Body of pancreas (tissue), 4 donors: Measurements from ENCODE around the gene CLINT1. TPM values are rescaled to one million over a fixed set of nuclear protein-coding genes. Genes with fewer than 3 reads are reported as not detected.

Experiments used
- ATAC-seq: fragments of 150-250 bp; one replicate; pipeline ENCODE4 v1.9.1; 2016
- DNase-seq, 4 donors: peaks; one replicate each; pipeline ENCODE4 v3.0.0-alpha.2; 2019
- H3K27ac ChIP-seq, 4 donors: fragments of 200-600 bp; sonication (generic); 1 replicate in 3 of 4; 2 replicates in 1 of 4; pipeline versions ENCODE4 v1.5.1 to v1.6.1; 2016 to 2019; ENCODE audit warnings: mild to moderate bottlenecking in 1 of 4, mixed read lengths in 1 of 4, moderate library complexity in 1 of 4
- H3K27me3 ChIP-seq, 2 donors: fragments of 200-600 bp; sonication (generic); one replicate each; pipeline ENCODE4 v1.6.0; 2016; ENCODE audit warnings: mild to moderate bottlenecking in 1 of 2
- H3K36me3 ChIP-seq, 2 donors: fragments of 200-600 bp; sonication (generic); replicated peaks in 1 of 2; 2 replicates each; pipeline ENCODE4 v1.5.1; 2016; ENCODE audit warnings: low read depth in 2 of 2; ENCODE audit not compliant: insufficient read depth in 1 of 2
- H3K4me1 ChIP-seq: fragments of 200-600 bp; sonication (generic); one replicate; pipeline ENCODE4 v1.6.0; 2016
- H3K4me3 ChIP-seq, 2 donors: fragments of 200-600 bp; sonication (generic); 1 replicate in 1 of 2; 2 replicates in 1 of 2; pipeline ENCODE4 v1.5.1; 2016 to 2019
- H3K9me3 ChIP-seq, 3 donors: fragments of 200-600 bp; sonication (generic); 1 replicate in 2 of 3; 2 replicates in 1 of 3; pipeline ENCODE4 v1.5.1; 2016
- POLR2A ChIP-seq, 3 donors: fragments of 450-650 bp; IDR thresholded peaks; one replicate each; pipeline ENCODE4 v1.6.1; 2016; ENCODE audit warnings: antibody characterized with exemption in 3 of 3, mild to moderate bottlenecking in 2 of 3
- WGBS, 2 donors: methylation state at CpG; one replicate each; pipeline ENCODE4 v1.1.5; 2017; 5-methylcytosine and 5-hydroxymethylcytosine counted together
- intact Hi-C: fragments of 100-400 bp; cut with DNase I; formaldehyde crosslinking; loops from one replicate; pipeline ENCODE4 v1.15.1; 2023
- total RNA-seq, 2 donors: library from RNA; depleted of rRNA; stranded (reverse); fragments of >200 nt; gene quantifications; one replicate each; pipeline ENCODE4 v1.1.0, GENCODE V29; 2016
- TF ChIP-seq, protein P1 (sequence below), 7 experiments: fragments of 450-650 bp in 4 of 7; fragments of 200-600 bp in 3 of 7; sonication (generic) in 3 of 7; IDR thresholded peaks; one replicate each; pipeline ENCODE4 v1.5.1; 2016 to 2019; ENCODE audit warnings: antibody characterized with exemption in 7 of 7

The CLINT1 gene
- total RNA-seq, 2 donors from 2014 or later, result 59.0 to 75.8 TPM

- intact Hi-C loops, result no loop called here
- no peak for ATAC-seq
- Histone ChIP-seq H3K4me1 (peaks cover 4% of the 10 kb centered on the region), H3K4me3 (no peak overlapping the region), H3K27me3 (no peaks in the 10 kb centered on the region), H3K27ac (no peak overlapping the region), H3K36me3 (no peaks in the 10 kb centered on the region), H3K9me3 (no peaks in the 10 kb centered on the region)
- TF ChIP-seq POLR2A (IDR thresholded peaks at IDR 0.05), result no peak
- TF ChIP-seq, protein P1, sequence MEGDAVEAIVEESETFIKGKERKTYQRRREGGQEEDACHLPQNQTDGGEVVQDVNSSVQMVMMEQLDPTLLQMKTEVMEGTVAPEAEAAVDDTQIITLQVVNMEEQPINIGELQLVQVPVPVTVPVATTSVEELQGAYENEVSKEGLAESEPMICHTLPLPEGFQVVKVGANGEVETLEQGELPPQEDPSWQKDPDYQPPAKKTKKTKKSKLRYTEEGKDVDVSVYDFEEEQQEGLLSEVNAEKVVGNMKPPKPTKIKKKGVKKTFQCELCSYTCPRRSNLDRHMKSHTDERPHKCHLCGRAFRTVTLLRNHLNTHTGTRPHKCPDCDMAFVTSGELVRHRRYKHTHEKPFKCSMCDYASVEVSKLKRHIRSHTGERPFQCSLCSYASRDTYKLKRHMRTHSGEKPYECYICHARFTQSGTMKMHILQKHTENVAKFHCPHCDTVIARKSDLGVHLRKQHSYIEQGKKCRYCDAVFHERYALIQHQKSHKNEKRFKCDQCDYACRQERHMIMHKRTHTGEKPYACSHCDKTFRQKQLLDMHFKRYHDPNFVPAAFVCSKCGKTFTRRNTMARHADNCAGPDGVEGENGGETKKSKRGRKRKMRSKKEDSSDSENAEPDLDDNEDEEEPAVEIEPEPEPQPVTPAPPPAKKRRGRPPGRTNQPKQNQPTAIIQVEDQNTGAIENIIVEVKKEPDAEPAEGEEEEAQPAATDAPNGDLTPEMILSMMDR (IDR thresholded peaks at IDR 0.05), result no peak
- DNase-seq, result no peak
- WGBS, 2 donors, result 55 to 66% methylated on average over 8 to 9 of the region's 9 CpGs
These were observed 43.6 kb upstream of the CLINT1 start for GRCh38 chr5:157902449-157903116.

GRCh38 chr5:157900644-157901043 is 41.7 kb upstream of the CLINT1 start:
- Histone ChIP-seq H3K9me3 (no peaks in the 10 kb centered on the region), H3K4me1 (peaks cover 4% of the 10 kb centered on the region), H3K27ac (no peak overlapping the region), H3K4me3 (no peak overlapping the region), H3K36me3 (no peaks in the 10 kb centered on the region), H3K27me3 (no peaks in the 10 kb centered on the region)
- DNase-seq, result no peak
- WGBS, 2 donors, result 63 to 79% methylated on average over 4 of the region's 4 CpGs
- no peak for ATAC-seq
- intact Hi-C loops, result no loop called here
- TF ChIP-seq, protein P1 (IDR thresholded peaks at IDR 0.05), result no peak
- TF ChIP-seq POLR2A (IDR thresholded peaks at IDR 0.05), result no peak

DNA sequence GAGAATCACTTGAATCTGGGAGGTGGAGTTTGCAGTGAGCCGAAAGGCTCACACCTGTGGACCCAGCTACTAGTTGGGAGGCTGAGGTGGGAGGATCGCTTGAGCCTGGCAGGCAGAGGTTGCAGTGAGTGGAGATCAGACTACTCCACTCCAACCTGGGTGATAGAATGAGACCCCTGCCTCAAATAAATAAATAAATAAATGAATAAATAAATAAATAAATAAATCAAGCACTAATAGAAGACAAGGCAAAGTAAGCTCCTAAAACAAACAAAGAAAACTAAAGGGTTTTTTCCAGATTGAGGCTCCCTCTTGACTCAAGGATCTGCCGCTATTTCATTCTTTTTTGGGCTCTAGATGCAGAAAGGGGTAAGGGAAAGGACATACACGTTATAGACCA is 34.7 kb upstream of the CLINT1 start:
- no peak for DNase-seq
- intact Hi-C loops, result no loop called here
- 87 to 94% methylated on average over 4 of the region's 4 CpGs for WGBS, 2 donors

DNA sequence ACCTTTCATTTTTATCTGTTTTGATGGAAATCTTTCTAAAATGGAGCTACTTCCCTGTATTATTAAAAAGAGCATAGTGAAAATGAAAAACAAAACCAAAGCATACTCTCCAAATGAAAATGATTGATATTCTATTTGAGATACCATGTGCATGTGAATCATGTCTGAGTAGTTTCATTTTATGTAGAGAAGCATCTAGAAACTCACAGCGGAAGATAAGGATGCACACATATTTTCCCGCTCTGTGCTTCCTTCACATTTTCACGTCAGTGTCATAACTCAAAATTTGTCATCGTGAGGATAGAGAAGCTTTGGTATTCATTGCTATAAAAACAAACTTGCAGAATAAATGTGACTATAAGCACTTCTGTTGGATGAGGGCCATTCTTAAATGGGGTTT is 34.0 kb upstream of the CLINT1 start:
- no peaks in the 10 kb centered on the region for H3K27me3 ChIP-seq
- H3K4me1 ChIP-seq, result peaks cover 21% of the 10 kb centered on the region
- intact Hi-C loops, result no loop called here
- no peak overlapping the region for H3K4me3 ChIP-seq
- WGBS, 2 donors, result 53 to 56% methylated on average over 4 of the region's 4 CpGs
- TF ChIP-seq, protein P1 (IDR thresholded peaks at IDR 0.05), result no peak
- no peak for TF ChIP-seq POLR2A (IDR thresholded peaks at IDR 0.05)
- no peak for ATAC-seq
- no peak overlapping the region for H3K27ac ChIP-seq
- no peaks in the 10 kb centered on the region for H3K36me3 ChIP-seq
- no peak for DNase-seq
- H3K9me3 ChIP-seq, result no peaks in the 10 kb centered on the region

More for the DNA sequence above, 34.7 kb upstream of the CLINT1 start:
- no peak for ATAC-seq
- H3K27me3 ChIP-seq, result no peaks in the 10 kb centered on the region
- no peaks in the 10 kb centered on the region for H3K36me3 ChIP-seq
- H3K4me3 ChIP-seq, result no peak overlapping the region
- no peak overlapping the region for H3K27ac ChIP-seq
- H3K4me1 ChIP-seq, result peaks cover 15% of the 10 kb centered on the region
- no peaks in the 10 kb centered on the region for H3K9me3 ChIP-seq
- TF ChIP-seq POLR2A (IDR thresholded peaks at IDR 0.05), result no peak
- TF ChIP-seq, protein P1 (IDR thresholded peaks at IDR 0.05), result no peak
